Measurements from ENCODE around the gene RASD1. TPM values are rescaled to one million over a fixed set of nuclear protein-coding genes. Genes with fewer than 3 reads are reported as not detected.

Gene RASD1
- total RNA-seq (2014; rRNA removed): 0.19 TPM in 1 of 2 replicates, not detected in the other
- polyA plus RNA-seq (2012): 0.09 TPM

- DNase-seq (ENCODE audit: low read depth): peak; percentile 72
Observed at GRCh38 chr17:17496189-17497064, at the start of gene RASD1. RASD1 (minus strand) TSS chr17:17496395; CDS start chr17:17496181, 214 bp downstream.

DNA sequence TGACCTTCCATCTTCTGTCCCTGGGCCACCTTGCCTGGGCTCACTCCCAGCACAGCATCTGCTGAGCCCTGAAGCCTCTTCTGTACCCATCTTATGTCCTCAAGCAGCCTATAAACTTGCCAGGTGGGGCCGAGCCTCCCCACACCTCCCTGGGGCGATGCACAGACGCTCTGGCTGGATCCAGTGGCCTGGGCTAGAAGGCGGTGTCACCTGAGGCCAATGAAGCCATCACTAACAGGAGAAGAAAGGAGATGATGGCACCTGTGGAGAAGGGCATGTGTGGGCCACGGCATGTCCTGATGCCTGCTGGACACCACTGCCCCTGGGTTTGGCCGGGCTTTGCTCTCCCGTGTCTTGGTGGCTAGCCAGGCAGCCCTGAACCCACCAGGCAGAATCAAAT is 49.8 kb upstream of the RASD1 start:
- DNase-seq (ENCODE audit: low read depth): no peak

DNA sequence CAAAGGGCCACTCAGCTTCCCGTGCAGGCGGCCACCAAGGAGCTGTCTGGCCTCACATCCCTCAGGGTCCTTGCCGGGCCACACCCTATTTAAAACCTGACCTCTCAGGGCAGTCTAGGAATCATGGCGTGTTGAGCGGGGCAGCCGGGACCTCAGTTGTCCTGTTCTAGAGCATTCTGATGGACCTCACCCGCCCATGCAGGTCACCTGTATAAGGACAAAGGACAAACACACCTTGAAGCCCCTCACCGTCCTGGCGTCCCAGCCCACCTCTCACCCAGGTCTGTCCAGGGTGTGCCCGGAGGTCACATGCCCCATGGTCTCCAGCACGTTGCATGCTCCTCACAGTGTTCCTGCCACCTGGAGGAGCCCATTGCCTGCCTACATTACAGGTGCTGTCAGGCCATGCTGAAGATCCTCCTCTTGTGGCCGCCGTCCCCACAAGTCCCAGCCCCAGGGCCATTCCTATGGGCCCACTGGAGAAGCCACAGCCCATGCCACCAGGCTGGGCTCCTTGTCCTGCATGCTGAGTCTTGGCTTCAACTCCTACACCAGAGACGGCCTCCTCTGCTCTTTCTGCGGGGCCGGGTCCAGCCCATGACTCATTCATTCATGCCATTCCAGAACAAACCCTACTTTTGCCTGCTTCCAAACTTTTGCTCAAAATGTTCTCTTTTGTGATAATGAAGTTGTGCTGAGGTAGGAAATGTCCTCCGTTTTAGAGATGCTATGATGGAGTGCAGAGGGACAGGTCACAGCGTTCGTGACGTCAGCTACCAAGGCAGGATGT is 49.0 kb upstream of the RASD1 start:
- DNase-seq (ENCODE audit: low read depth): peak; percentile 10

GRCh38 chr17:17542906-17543635 is 46.9 kb upstream of the RASD1 start:
- DNase-seq (ENCODE audit: low read depth): no peak

GRCh38 chr17:17541640-17542001 is 45.4 kb upstream of the RASD1 start:
- no peak for DNase-seq (ENCODE audit: low read depth)

GRCh38 chr17:17540935-17541639 is 44.9 kb upstream of the RASD1 start:
- no peak for DNase-seq (ENCODE audit: low read depth)

DNA sequence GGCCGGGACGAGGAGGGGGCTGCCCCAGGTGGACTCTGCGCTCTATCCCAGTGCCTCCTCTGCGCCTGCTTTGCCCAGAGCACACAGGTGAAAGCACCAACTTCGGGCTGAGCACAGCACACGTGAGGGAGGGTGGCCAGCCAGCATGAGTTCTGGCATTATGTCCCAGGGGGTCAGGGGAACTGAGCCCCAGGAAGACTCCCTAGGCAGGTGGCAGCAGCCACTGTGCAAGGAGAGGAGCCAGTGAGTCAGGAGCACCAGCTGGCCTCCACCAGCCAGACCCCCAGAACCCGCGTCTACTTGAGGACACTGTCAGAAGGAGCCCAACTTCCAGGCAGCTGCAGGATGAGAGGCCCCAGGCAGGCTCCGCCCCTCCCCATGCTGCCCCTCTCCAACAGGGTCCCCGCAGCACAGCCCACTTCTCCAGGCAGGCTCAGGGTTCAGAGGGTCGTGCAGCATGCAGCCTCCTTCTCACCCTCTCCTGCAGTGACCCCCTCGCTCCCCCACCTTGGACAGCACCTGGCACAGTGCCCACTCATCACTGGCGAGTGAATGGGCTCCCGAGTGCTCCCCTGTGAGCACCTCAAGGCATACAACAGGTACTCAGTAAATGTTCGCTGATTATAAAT is 44.2 kb upstream of the RASD1 start:
- no peak for DNase-seq (ENCODE audit: low read depth)

- DNase-seq (ENCODE audit: low read depth): no peak
Observed at GRCh38 chr17:17539591-17539990, 43.4 kb upstream of the RASD1 start.

DNA sequence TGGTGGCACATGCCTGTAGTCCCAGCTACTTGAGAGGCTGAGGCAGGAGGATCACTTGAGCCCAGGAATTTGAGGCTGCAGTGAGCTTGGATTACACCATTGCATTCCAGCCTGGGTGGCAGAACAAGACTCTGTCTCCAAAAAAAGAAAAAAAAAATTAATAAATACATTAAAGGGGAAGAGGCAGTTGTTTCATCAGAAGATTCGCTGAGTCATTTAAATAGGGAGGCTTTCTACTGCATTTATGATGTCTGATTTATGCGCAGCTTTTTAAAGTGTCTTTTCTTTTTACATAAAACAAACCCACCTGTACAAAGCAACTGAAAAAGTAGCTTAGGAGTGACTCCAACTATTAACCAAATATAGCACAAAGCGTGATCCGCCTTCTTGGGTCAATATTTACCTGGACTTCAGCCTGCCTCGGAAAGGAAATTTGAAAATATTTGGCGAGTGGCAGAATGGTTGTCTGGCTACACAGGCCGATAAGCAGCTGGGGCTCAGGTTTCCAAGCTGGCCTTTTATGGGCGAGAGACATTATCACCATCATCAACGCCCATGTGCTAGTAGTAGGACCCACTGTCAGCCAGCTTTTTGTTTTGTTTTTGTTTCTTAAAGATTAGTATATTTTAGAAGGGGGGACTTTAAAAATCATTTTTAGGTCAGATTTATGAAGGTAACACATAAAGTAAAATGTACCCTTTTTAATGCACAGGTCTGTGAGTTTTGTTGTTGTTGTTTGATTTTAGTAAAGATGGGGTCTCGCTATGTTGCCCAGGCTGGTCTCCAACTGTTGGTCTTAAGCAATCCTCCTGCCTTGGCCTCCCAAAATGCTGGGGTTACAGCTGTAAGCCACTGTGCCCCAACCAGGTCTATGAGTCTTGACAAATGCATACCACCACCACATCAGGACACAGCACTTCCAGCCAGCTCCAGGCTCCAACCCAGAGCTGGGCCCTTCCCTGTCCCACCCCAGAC is 42.5 kb upstream of the RASD1 start:
- DNase-seq (ENCODE audit: low read depth): no peak

- no peak for DNase-seq (ENCODE audit: low read depth)
Observed at GRCh38 chr17:17537311-17538099, 41.3 kb upstream of the RASD1 start.

GRCh38 chr17:17536702-17537101 is 40.5 kb upstream of the RASD1 start:
- no peak for DNase-seq (ENCODE audit: low read depth)

GRCh38 chr17:17535957-17536356 is 39.8 kb upstream of the RASD1 start:
- DNase-seq (ENCODE audit: low read depth): peak; percentile 35

DNA sequence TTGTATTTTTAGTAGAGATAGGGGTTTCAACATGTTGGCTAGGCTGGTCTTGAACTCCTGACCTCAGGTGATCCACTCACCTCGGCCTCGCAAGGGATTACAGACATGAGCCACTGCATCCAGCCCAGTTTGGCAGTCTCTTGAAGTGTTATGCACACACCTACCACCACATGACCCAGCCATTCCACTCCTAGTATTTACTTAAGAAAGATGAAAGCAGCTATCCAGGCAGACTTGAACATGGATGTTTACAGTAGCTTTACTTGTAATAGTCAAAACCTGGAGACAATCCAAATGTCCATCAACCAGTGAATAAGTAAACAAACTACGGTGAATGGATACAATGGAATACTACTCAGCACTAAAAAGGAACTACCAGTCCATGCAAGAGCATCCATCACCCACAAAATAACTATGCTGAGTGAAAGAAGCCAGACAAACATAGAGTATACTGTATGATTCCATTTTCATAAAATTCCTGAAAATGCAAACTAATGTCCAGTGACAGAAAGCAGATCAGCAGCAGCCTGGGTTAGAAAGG is 37.8 kb upstream of the RASD1 start:
- DNase-seq (ENCODE audit: low read depth): no peak

GRCh38 chr17:17532991-17533390 is 36.8 kb upstream of the RASD1 start:
- DNase-seq (ENCODE audit: low read depth): no peak

- no peak for DNase-seq (ENCODE audit: low read depth)
Observed at GRCh38 chr17:17531156-17531555, 35.0 kb upstream of the RASD1 start.

DNA sequence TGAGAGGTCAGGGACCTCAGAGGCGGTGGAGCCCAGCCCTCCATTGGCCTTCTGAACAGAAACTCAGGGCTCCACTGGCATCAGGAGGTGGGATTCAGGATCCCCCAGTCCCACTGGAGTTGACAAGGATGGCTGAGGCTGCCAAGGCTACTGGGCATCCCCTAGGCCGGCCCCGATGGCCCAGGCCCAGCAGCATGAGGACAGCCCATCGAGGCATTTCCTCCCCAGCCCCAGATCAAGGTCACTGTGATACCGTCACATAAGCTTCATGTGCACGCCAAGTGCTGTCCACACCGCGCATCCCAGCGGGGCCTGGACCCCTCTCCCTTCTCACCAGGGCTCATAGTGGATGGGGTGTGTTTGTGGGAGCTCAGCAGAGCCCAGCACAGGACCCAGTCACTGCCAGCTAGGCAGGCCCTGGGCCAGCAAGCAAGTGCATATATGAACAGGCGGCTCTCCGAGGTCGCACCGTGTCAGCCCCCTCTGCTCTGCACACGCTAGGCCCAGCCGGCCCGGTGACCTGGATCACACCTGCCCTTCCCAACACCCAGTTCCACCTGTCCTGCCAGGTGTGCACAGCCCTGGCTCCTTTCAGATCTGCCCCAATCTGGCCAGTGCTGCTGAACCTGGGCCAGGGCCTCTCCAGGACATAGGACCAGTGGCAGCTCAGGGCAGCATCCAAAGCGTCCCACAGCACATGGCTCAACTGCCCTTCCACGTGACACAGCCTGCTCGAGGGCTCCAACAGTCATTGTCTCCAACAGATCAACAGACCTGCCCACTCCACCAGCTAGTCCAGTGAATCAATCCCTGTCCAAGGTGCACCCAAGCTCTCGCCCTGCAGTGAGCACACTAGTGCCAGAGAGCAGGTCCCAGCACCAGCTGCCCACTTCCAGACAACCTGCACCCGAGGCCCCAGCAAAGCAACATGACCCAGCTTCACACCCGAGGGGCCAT is 32.8 kb upstream of the RASD1 start:
- DNase-seq (ENCODE audit: low read depth): no peak

- DNase-seq (ENCODE audit: low read depth): no peak
Observed at GRCh38 chr17:17527956-17528500, 31.8 kb upstream of the RASD1 start.

Measured in LHCN-M2 (cell line).